Activated B cell treated with CpG ODN at 0.5 μM for 24 hours (primary cell): ENCODE measurements around the gene NDUFV2. TPM values are rescaled to one million over a fixed set of nuclear protein-coding genes. Genes with fewer than 3 reads are reported as not detected.

Experiments
- ATAC-seq: fragments of 200-7000 bp; cut with Tn5 transposase; one replicate; pipeline ENCODE4 v1.10.0; 2021; ENCODE audit warnings: low read depth, mild to moderate bottlenecking, moderate library complexity
- CTCF ChIA-PET: fragments of 350-600 bp; sonication (Branson Sonifier 250); formaldehyde crosslinking; loops from one replicate; lab custom pipeline; 2021; ENCODE audit warnings: antibody characterized with exemption; lab: Charles Lee
- POLR2A ChIA-PET: fragments of 350-600 bp; sonication (Branson Sonifier 250); formaldehyde crosslinking; loops from one replicate; lab custom pipeline; 2021; ENCODE audit warnings: antibody characterized with exemption; lab: Charles Lee
- DNase-seq: peaks from one replicate; pipeline ENCODE4 v3.0.0; 2022
- H3K27ac Mint-ChIP-seq: one replicate; pipeline ENCODE4 v1.8.0; 2020; ENCODE audit warnings: mixed read lengths
- H3K27me3 Mint-ChIP-seq: one replicate; pipeline ENCODE4 v1.8.0; 2021; ENCODE audit warnings: mixed read lengths
- H3K36me3 Mint-ChIP-seq: one replicate; pipeline ENCODE4 v1.8.0; 2021; ENCODE audit warnings: low read depth, mixed read lengths
- H3K4me1 Mint-ChIP-seq: one replicate; pipeline ENCODE4 v1.8.0; 2021; ENCODE audit warnings: mixed read lengths
- H3K4me3 Mint-ChIP-seq: one replicate; pipeline ENCODE4 v1.8.0; 2020; ENCODE audit warnings: mild to moderate bottlenecking, mixed read lengths
- H3K9me3 Mint-ChIP-seq: one replicate; pipeline ENCODE4 v1.8.0; 2020; ENCODE audit warnings: mixed read lengths
- intact Hi-C: fragments of 100-400 bp; cut with micrococcal nuclease; formaldehyde crosslinking; loops from one replicate; pipeline ENCODE4 v1.15.1; 2024
- total RNA-seq: library from RNA; stranded (reverse); gene quantifications from 2 replicates; pipeline ENCODE4 v1.2.3, GENCODE V29; 2022
- TF ChIP-seq, protein P1 (sequence below): fragments of 200-600 bp; IDR thresholded peaks from one replicate; pipeline ENCODE4 v1.8.0; 2022; ENCODE audit warnings: antibody characterized with exemption, mild to moderate bottlenecking

Gene NDUFV2
- total RNA-seq, 1 donor from 2014 or later = 168 TPM

DNA sequence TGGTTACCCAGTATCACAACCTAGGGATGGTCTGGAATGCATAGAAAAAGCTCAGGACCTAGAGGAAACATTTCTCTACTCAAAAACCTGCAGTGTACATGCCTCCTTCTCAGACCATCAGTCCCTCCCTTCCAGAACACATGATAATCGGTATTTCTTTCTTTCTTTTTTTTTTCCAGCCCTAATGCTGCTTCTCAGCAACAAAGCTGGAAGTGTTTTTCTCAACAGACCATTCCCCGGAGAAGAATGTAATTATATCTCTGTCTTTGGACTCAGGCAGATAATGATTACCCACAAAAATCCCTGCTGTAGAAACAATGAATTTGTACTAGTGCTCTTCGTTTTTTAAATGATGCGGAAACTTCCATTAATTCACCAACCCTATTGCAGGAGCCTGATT, 44.1 kb upstream of the NDUFV2 start:
- H3K36me3 Mint-ChIP-seq = no peaks in the 10 kb centered on the region
- TF ChIP-seq, protein P1, sequence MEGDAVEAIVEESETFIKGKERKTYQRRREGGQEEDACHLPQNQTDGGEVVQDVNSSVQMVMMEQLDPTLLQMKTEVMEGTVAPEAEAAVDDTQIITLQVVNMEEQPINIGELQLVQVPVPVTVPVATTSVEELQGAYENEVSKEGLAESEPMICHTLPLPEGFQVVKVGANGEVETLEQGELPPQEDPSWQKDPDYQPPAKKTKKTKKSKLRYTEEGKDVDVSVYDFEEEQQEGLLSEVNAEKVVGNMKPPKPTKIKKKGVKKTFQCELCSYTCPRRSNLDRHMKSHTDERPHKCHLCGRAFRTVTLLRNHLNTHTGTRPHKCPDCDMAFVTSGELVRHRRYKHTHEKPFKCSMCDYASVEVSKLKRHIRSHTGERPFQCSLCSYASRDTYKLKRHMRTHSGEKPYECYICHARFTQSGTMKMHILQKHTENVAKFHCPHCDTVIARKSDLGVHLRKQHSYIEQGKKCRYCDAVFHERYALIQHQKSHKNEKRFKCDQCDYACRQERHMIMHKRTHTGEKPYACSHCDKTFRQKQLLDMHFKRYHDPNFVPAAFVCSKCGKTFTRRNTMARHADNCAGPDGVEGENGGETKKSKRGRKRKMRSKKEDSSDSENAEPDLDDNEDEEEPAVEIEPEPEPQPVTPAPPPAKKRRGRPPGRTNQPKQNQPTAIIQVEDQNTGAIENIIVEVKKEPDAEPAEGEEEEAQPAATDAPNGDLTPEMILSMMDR = no peak
- ChIA-PET POLR2A (no interaction called here), CTCF (interaction anchor here (0.7 kb wide), 1 partner anchor 88 kb away, joined by 3 read pairs; no protein-coding TSS in a partner anchor)
- H3K9me3 Mint-ChIP-seq = no peaks in the 10 kb centered on the region
- DNase-seq (no peak), ATAC-seq (no peak)
- no peaks in the 10 kb centered on the region for H3K27me3 Mint-ChIP-seq
- intact Hi-C loops = no loop called here
- H3K27ac Mint-ChIP-seq = no peak overlapping the region
- peaks cover 32% of the 10 kb centered on the region for H3K4me1 Mint-ChIP-seq
- H3K4me3 Mint-ChIP-seq = no peak overlapping the region

DNA sequence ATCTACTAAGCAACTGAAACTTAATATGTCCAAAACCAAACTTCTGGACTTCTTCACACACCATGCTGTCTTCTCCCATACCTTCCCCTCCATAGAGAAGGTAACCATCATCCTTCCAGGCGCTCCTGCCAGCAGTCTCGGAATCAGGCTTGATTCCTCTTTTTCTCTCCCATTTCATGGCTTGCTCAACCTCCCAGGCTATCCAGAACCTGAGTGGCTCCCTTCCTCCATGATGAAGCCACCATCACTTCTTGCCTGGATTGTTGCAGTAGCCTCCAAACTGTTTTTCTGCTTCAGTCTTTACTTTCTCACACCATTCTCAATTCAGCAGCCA, 40.1 kb upstream of the NDUFV2 start:
- H3K4me1 Mint-ChIP-seq = peaks cover 49% of the 10 kb centered on the region
- no peak for DNase-seq
- TF ChIP-seq, protein P1 = no peak
- no peaks in the 10 kb centered on the region for H3K9me3 Mint-ChIP-seq
- no peaks in the 10 kb centered on the region for H3K27me3 Mint-ChIP-seq
- ATAC-seq = no peak
- intact Hi-C loops = loop anchor here (1.0 to 5.0 kb wide), 4 partner anchors 8 to 460 kb away; no protein-coding TSS in a partner anchor
- peak overlapping the region; percentile 67 for H3K4me3 Mint-ChIP-seq
- POLR2A ChIA-PET = interaction anchor here (0.7 to 1.3 kb wide), 8 partner anchors 9 to 146 kb away, joined by 3 to 8 read pairs (median 4); partner anchors contain the start of gene ANKRD12
- H3K36me3 Mint-ChIP-seq = no peaks in the 10 kb centered on the region
- peak overlapping the region; percentile 87 for H3K27ac Mint-ChIP-seq
- CTCF ChIA-PET = interaction anchor here (0.5 to 1.0 kb wide), 2 partner anchors 12 to 53 kb away, joined by 3 to 4 read pairs; no protein-coding TSS in a partner anchor

DNA sequence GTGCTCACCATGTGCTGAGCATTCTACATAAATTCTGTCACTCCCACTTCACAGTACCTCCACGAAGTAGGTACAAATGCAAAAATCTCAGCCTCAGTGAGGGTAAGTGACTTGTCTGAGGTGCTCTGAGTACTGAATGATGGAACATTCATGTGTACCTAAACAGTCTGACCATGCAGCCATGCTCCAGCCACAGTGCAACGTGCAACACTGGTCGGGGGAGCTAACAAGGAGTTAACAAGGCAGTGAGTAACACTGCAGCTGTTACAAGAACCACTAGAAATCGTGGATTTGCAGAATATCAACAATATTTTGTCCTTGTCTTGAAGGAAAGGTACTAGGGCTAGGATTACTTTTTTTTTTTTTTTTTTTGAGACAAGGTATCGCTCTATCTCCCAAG, 36.6 kb upstream of the NDUFV2 start:
- TF ChIP-seq, protein P1 = no peak
- H3K4me1 Mint-ChIP-seq = peaks cover 83% of the 10 kb centered on the region
- peak overlapping the region; percentile 91 for H3K27ac Mint-ChIP-seq
- intact Hi-C loops = no loop called here
- CTCF ChIA-PET = interaction anchor here (0.9 to 1.6 kb wide), 3 partner anchors 44 to 411 kb away, joined by 3 to 6 read pairs (median 3); no protein-coding TSS in a partner anchor
- DNase-seq (no peak), ATAC-seq (no peak)
- H3K9me3 Mint-ChIP-seq = no peaks in the 10 kb centered on the region
- no peaks in the 10 kb centered on the region for H3K36me3 Mint-ChIP-seq
- POLR2A ChIA-PET = interaction anchor here (0.6 to 2.5 kb wide), 7 partner anchors 36 to 464 kb away, joined by 3 to 29 read pairs (median 4); partner anchors contain the start of gene ANKRD12
- peak overlapping the region; percentile 62 for H3K4me3 Mint-ChIP-seq
- no peaks in the 10 kb centered on the region for H3K27me3 Mint-ChIP-seq

DNA sequence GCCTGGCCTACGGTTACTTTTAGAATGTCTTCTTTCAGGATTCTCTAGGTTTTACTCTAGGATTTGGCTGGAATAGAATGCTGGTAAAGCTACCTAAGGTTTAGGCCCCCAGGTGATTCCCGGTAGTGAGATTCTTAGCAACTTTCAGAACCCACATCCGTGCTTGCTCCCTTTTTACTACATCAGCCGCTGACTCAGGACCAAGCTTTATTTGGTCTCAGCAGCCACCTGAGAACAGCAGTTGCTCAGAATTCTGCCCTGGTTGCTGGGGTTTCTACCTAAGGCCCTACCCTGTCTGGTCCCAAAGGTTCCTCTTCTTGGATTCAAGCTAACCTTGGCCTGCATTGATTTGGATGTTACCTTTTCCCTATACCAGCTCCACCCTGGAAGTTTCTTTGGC, 36.1 kb upstream of the NDUFV2 start:
- Mint-ChIP-seq H3K36me3 (no peaks in the 10 kb centered on the region), H3K4me3 (peak overlapping the region; percentile 62), H3K9me3 (no peaks in the 10 kb centered on the region), H3K27ac (peak overlapping the region; percentile 91), H3K27me3 (no peaks in the 10 kb centered on the region), H3K4me1 (peaks cover 78% of the 10 kb centered on the region)
- intact Hi-C loops = no loop called here
- ATAC-seq (peak; percentile 32), DNase-seq (no peak)
- CTCF ChIA-PET = interaction anchor here (1.6 kb wide), 1 partner anchor 80 kb away, joined by 6 read pairs; no protein-coding TSS in a partner anchor
- POLR2A ChIA-PET = interaction anchor here (0.7 to 2.5 kb wide), 8 partner anchors 17 to 465 kb away, joined by 3 to 29 read pairs (median 4); partner anchors contain the start of gene ANKRD12
- TF ChIP-seq, protein P1 = no peak

DNA sequence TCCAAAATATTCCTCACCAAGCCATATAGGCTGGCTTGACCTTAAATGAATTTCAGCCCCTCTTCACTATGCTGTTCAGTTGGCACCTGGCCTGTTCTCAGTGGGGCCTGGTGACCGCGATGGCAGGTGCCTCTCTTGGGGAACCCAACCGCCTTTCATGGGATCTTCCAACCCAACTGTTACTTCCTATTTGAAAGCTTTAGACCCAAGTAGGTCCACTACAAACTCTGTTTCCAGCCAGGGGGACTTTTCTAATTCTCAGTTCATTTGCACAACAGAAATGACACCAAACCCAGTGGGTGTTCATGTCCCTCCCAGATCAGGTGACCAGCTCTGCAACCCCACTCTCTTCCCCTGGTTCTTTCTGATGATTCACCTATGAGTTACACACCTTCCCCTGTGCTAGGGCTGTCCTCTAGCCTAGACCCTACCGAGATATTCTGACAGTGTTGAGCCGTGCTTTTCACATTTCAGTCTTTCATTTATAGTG, 35.6 kb upstream of the NDUFV2 start:
- Mint-ChIP-seq H3K27me3 (no peaks in the 10 kb centered on the region), H3K4me3 (peak overlapping the region; percentile 62)

More for the DNA sequence above, 35.6 kb upstream of the NDUFV2 start:
- intact Hi-C loops = no loop called here
- peaks cover 73% of the 10 kb centered on the region for H3K4me1 Mint-ChIP-seq
- no peaks in the 10 kb centered on the region for H3K36me3 Mint-ChIP-seq
- DNase-seq = no peak
- TF ChIP-seq, protein P1 = no peak
- H3K9me3 Mint-ChIP-seq = no peaks in the 10 kb centered on the region
- ChIA-PET CTCF (interaction anchor here (1.6 kb wide), 1 partner anchor 80 kb away, joined by 6 read pairs; no protein-coding TSS in a partner anchor), POLR2A (interaction anchor here (0.9 to 2.5 kb wide), 6 partner anchors 16 to 70 kb away, joined by 3 to 29 read pairs (median 4); partner anchors contain the start of gene ANKRD12)
- ATAC-seq = peak; percentile 72
- peak overlapping the region; percentile 91 for H3K27ac Mint-ChIP-seq
